ACC112 (cell line): Measurements from ENCODE around the gene RBM6.
A peak's percentile ranks its signal among the peaks of the same experiment; 100 is the strongest.

Source experiments
- H2AFZ ChIP-seq: fragments of 200-600 bp; sonication (generic); one replicate; pipeline ENCODE4 v1.6.0; 2017; ENCODE audit warnings: antibody characterized with exemption, low read length; ENCODE audit not compliant: unreplicated experiment
- H3K27ac ChIP-seq: fragments of 200-600 bp; sonication (generic); 2 replicates; pipeline ENCODE4 v1.5.1; 2014; ENCODE audit warnings: low read depth, mild to moderate bottlenecking, antibody characterized with exemption, low read length, moderate library complexity
- H3K27me3 ChIP-seq: fragments of 200-600 bp; sonication (generic); 2 replicates; pipeline ENCODE4 v1.6.1; 2014; ENCODE audit warnings: mild to moderate bottlenecking, antibody characterized with exemption, low read length, moderate library complexity, mixed read lengths; ENCODE audit not compliant: insufficient read depth
- H3K36me3 ChIP-seq: fragments of 200-600 bp; sonication (generic); 2 replicates; pipeline ENCODE4 v1.6.1; 2016; ENCODE audit warnings: mild to moderate bottlenecking, antibody characterized with exemption, low read length, moderate library complexity, mixed read lengths; ENCODE audit not compliant: insufficient read depth
- H3K4me1 ChIP-seq: fragments of 200-600 bp; sonication (generic); one replicate; pipeline ENCODE4 v1.6.1; 2016; ENCODE audit warnings: low read length, mixed read lengths; ENCODE audit not compliant: insufficient read depth, unreplicated experiment, control insufficient read depth
- H3K4me3 ChIP-seq: fragments of 200-600 bp; sonication (generic); 2 replicates; pipeline ENCODE4 v1.5.1; 2014; ENCODE audit warnings: mild to moderate bottlenecking, low read depth, low read length
- H3K79me2 ChIP-seq: fragments of 200-600 bp; sonication (generic); one replicate; pipeline ENCODE4 v1.6.0; 2016; ENCODE audit warnings: low read length; ENCODE audit not compliant: control insufficient read depth, unreplicated experiment, insufficient read depth

The RBM6 gene

GRCh38 chr3:50090984-50091383 lies 151.0 kb downstream of the RBM6 start:
- H3K4me3 ChIP-seq = peak overlapping the region; percentile 87
- no peaks in the 10 kb centered on the region for H3K27me3 ChIP-seq
- no peak overlapping the region for H2AFZ ChIP-seq
- peaks cover 57% of the 10 kb centered on the region for H3K79me2 ChIP-seq
- H3K27ac ChIP-seq = no peak overlapping the region
- peaks cover 32% of the 10 kb centered on the region for H3K4me1 ChIP-seq
- H3K36me3 ChIP-seq = peaks cover 42% of the 10 kb centered on the region

GRCh38 chr3:50095352-50095998 lies 155.5 kb downstream of the RBM6 start:
- peaks cover 56% of the 10 kb centered on the region for H3K79me2 ChIP-seq
- no peak overlapping the region for H2AFZ ChIP-seq
- H3K27me3 ChIP-seq = no peaks in the 10 kb centered on the region
- H3K36me3 ChIP-seq = peaks cover 53% of the 10 kb centered on the region
- H3K4me3 ChIP-seq = no peak overlapping the region
- H3K4me1 ChIP-seq = peaks cover 31% of the 10 kb centered on the region
- H3K27ac ChIP-seq = peak overlapping the region; percentile 52

- H3K36me3 ChIP-seq = peaks cover 63% of the 10 kb centered on the region
- no peaks in the 10 kb centered on the region for H3K27me3 ChIP-seq
- peaks cover 14% of the 10 kb centered on the region for H3K4me1 ChIP-seq
- peaks cover 37% of the 10 kb centered on the region for H3K79me2 ChIP-seq
- H3K4me3 ChIP-seq = no peak overlapping the region
- no peak overlapping the region for H3K27ac ChIP-seq
- H2AFZ ChIP-seq = no peak overlapping the region
Observed at GRCh38 chr3:50100386-50100785, 160.4 kb downstream of the RBM6 start.

GRCh38 chr3:50100956-50101845 lies 161.3 kb downstream of the RBM6 start:
- Histone ChIP-seq H3K79me2 (peaks cover 30% of the 10 kb centered on the region), H3K27ac (0 out of 2 replicates have a peak overlapping the region, but pooled peaks have one; percentile 17), H3K4me3 (no peak overlapping the region), H3K36me3 (peaks cover 60% of the 10 kb centered on the region), H3K27me3 (no peaks in the 10 kb centered on the region), H2AFZ (no peak overlapping the region), H3K4me1 (peaks cover 6% of the 10 kb centered on the region)

- Histone ChIP-seq H3K36me3 (peaks cover 63% of the 10 kb centered on the region), H3K27ac (no peak overlapping the region)
Observed at GRCh38 chr3:50102558-50102957, 162.6 kb downstream of the RBM6 start.

GRCh38 chr3:50111757-50112156 lies 171.8 kb downstream of the RBM6 start:
- Histone ChIP-seq H3K79me2 (no peaks in the 10 kb centered on the region), H3K27ac (no peak overlapping the region), H3K4me3 (no peak overlapping the region), H3K27me3 (no peaks in the 10 kb centered on the region), H3K4me1 (no peaks in the 10 kb centered on the region), H3K36me3 (peaks cover 69% of the 10 kb centered on the region), H2AFZ (no peak overlapping the region)

More at GRCh38 chr3:50102558-50102957, 162.6 kb downstream of the RBM6 start:
- Histone ChIP-seq H3K79me2 (peaks cover 17% of the 10 kb centered on the region), H3K4me1 (peaks cover 6% of the 10 kb centered on the region), H2AFZ (no peak overlapping the region), H3K4me3 (no peak overlapping the region), H3K27me3 (no peaks in the 10 kb centered on the region)

GRCh38 chr3:50112462-50112861 lies 172.5 kb downstream of the RBM6 start:
- Histone ChIP-seq H2AFZ (no peak overlapping the region), H3K4me3 (no peak overlapping the region), H3K36me3 (peaks cover 70% of the 10 kb centered on the region), H3K27ac (no peak overlapping the region), H3K79me2 (no peaks in the 10 kb centered on the region), H3K27me3 (no peaks in the 10 kb centered on the region), H3K4me1 (no peaks in the 10 kb centered on the region)

GRCh38 chr3:50117120-50117519 lies 177.2 kb downstream of the RBM6 start:
- H3K4me3 ChIP-seq = no peak overlapping the region
- H3K36me3 ChIP-seq = peaks cover 47% of the 10 kb centered on the region
- no peak overlapping the region for H2AFZ ChIP-seq
- no peaks in the 10 kb centered on the region for H3K79me2 ChIP-seq
- H3K27me3 ChIP-seq = no peaks in the 10 kb centered on the region
- H3K4me1 ChIP-seq = no peaks in the 10 kb centered on the region
- H3K27ac ChIP-seq = no peak overlapping the region

GRCh38 chr3:50118237-50118636 lies 178.3 kb downstream of the RBM6 start:
- H3K79me2 ChIP-seq = no peaks in the 10 kb centered on the region
- H3K36me3 ChIP-seq = peaks cover 39% of the 10 kb centered on the region

GRCh38 chr3:50119786-50120185 lies 179.8 kb downstream of the RBM6 start:
- Histone ChIP-seq H3K27ac (no peak overlapping the region), H2AFZ (no peak overlapping the region), H3K4me3 (no peak overlapping the region), H3K79me2 (no peaks in the 10 kb centered on the region), H3K27me3 (no peaks in the 10 kb centered on the region), H3K4me1 (peaks cover 6% of the 10 kb centered on the region), H3K36me3 (peaks cover 28% of the 10 kb centered on the region; the same call in 1 of the 2 replicates)

More at GRCh38 chr3:50118237-50118636, 178.3 kb downstream of the RBM6 start:
- Histone ChIP-seq H3K27ac (no peak overlapping the region), H2AFZ (no peak overlapping the region), H3K27me3 (no peaks in the 10 kb centered on the region), H3K4me3 (no peak overlapping the region), H3K4me1 (no peaks in the 10 kb centered on the region)
